Activated CD4-positive, CD25-positive, alpha-beta regulatory T cell treated with anti-CD3 and anti-CD28 coated beads, Interleukin-2, amount 50 U/mL, for 72 hours (primary cell): ENCODE data around the gene ABCG1.
"Not testable (repeated sequence)": the region's sequence is repeated elsewhere in the genome, so short reads cannot be mapped to it uniquely, and the experiment has no call there.

Experiments
- DNase-seq: peaks from one replicate; pipeline ENCODE4 v3.0.0; 2021

ABCG1 gene

DNA sequence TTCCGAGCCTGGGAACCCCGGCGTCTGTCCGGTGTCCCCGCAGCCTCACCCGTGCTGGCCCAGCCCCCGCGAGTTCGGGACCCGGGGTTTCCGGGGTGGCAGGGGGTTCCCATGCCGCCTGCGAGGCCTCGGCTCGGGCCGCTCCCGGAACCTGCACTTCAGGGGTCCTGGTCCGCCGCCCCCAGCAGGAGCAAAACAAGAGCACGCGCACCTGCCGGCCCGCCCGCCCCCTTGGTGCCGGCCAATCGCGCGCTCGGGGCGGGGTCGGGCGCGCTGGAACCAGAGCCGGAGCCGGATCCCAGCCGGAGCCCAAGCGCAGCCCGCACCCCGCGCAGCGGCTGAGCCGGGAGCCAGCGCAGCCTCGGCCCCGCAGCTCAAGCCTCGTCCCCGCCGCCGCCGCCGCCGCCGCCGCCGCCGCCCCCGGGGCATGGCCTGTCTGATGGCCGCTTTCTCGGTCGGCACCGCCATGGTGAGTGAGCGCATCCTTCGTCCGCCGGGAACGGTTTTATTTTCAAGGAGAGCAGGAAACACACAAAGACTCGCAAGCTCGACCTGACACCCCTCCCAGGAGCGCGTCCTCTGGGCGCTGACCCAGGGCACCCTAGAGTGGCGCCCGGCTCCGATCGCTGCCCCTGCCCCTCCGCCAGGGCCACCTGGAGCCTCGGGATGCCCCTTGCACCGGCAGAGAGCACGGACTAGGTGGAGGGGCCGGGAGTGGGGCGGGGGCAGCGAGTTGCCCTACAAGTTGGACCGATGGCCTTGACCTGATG is at the start of gene ABCG1:
ABCG1 (plus strand) TSS at position 305 of the 770 bp plus-strand sequence; CDS start at position 428, 123 bp downstream.
- peak; percentile 51 for DNase-seq

DNA sequence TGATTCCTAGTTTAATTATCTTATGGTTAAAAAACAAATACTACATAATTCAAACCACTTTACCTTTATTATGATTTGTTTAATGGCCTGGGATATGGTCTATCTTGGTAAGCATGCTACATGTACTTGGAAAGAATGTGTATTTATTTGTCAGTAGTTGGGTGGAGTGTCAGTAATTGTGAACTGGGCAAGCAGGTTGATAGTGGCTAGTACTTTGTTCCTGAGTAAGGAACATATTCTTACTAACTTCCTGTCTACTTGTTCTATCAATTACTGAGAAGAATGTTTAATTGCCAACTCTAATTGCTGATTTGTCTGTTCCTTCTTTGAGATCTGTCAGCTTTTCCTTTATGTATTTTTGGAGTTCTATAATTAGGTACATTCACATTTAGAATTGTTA is 49.2 kb upstream of the ABCG1 start:
- no peak for DNase-seq

- peak; percentile 9 for DNase-seq
These were observed 47.6 kb upstream of the ABCG1 start for GRCh38 chr21:42171091-42172053.

DNA sequence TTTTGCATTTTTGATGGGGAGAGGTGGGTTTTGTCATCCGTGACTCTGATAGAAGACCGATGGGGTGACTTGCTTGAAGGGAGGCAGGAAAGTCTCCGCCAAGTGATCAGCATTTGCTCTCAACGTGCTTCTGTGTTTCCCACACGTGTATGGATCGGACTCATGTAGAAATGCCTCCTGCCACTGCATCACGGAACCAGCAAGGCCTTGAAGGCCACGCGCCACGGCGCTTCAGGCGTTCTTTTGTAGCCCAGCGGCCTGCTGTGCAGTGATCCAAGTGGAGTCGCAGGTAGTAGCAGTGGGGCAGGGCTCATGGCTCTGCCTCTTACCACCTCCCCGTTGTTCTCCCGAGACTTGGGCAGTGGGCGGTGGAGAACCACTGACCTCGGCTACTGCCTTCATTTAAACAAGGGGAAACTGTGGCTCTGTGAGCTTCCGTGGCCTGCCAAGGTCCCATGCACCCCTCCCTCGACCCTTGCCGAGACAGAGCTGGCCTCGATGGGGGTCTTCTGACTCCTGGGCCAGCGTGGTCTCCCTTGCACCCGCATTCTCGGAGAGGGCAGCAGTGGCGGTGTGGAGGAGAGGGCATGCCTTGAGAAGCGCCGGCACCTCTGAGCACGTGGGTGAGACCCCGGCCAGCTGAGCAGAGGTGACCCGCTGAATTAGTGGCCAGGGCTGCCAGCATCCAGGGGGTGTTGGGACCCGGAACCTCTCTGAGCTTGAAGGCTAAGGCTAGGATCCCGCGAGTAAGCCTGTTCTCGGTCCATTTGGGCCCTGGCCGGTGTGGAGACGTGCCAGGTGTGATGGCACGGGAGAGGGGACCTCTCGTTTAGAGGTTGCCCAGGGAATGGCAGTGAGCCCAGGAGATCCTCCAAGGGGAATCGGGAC is 46.1 kb upstream of the ABCG1 start:
- peak; percentile 25 for DNase-seq

DNA sequence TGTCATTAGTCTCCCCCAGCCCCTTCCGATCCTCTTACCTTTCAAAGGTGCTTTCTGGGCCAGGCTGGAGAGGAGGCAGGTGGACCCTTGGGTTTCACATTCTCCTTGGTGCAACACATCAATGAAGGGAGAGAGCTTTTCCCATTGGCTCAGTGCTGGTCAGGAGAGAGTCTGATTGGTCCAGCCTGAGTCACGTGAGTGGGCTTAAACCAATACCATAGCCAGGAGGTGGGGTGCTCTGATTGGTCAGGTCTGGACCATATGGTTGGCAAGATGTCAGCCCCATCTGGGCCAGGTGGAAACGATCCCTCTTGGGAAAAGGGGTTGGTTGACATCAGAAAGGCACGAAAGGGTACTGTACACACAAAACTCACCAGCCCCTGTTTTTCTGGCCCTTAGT is 44.8 kb upstream of the ABCG1 start:
- peak; percentile 33 for DNase-seq

DNA sequence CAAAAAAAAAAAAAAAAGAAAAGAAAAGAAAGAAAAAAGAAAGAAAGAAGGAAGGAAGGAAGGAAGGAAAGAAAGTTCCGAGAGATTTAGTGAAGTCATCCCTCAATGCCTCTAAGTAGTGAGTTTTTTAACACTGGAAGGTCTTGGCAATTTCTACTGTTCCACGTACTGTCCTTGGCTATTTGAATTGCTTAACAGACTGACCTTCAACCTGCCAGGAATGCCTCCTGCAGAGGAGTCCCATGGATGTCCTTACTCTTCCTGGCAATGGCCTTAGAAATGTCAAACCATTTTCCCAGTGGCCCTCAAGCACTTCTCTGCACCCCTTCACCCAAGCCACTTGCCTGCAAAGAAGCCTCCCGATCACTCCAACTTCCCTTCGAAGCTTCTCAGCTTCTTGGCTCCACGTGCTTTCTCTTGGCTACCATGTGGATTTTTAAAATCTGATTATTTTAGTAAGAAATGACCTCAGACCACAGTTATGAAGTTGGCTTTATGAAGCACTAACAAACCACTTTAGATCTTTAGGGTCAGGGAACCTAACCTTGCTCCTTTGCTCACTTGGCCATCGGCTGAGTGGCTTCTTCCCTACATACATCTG is 43.7 kb upstream of the ABCG1 start:
- no peak for DNase-seq

- no peak for DNase-seq
These were observed 42.1 kb upstream of the ABCG1 start for GRCh38 chr21:42176859-42177258.

GRCh38 chr21:42179316-42179715 is 39.6 kb upstream of the ABCG1 start:
- DNase-seq: no peak

DNA sequence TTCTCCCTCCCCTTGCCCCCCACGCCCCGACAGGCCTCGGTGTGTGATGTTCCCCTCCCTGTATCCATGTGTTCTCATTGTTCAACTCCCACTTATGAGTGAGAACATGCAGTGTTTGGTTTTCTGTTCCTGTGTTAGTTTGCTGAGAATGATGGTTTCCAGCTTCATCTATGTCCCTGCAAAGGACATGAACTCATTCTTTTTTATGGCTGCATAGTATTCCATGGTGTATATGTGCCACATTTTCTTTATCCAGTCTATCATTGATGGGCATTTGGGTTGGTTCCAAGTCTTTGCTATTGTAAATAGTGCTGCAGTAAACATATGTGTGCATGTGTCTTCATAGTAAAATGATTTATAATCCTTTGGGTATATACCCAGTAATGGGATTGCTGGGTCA is 38.9 kb upstream of the ABCG1 start:
- not testable (repeated sequence) for DNase-seq

DNA sequence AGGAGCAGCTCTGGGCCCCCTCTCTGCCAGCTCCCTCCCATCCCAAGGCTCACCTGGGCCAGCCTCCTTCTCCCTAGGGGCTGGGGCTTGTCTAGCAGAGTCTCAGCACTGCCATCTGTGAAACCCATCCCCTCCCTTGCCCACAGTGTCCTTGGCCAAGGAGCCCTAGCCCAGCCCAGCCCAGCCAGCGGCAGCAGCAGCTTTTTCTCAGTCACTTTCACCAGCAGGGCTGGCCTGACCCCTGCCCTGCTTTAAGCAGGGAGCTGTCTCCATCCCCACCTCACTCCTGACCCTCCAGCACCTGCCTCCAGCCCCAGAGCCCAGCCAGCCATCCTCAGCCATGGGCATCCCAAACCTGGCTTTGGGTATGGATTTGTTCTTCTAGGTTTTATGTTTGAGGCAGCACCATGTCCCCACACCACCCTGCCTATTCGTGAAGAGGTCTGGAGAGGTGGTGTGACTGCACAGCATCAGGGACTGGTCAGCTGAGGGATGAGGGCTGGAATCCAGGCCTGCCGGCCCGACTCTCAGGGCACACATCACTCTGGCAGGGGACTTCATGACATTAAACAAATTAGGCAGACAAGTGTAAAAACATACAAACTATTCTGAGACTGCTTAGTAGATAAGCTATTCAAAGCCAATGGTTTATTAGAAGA is 36.1 kb upstream of the ABCG1 start:
- DNase-seq: no peak

GRCh38 chr21:42183374-42184266 is 35.3 kb upstream of the ABCG1 start:
- no peak for DNase-seq

DNA sequence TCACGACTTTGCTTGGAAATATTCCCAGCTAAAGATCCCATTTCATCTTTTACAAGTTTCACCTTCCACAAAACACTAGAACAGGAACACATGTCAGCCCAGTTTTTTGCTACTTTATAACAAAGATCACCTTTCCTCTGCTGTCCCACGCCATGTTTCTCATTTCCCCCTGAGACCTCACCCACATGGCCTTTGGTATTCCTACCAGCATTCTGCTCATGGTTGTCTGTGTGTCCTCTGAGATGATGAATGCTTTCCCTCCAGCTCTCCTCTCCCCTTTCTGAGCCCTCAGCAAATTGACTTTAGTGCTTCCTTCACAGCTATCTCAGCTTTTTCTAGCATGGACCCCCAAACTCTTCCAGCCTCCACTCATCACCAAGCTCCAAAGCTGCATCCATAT is 32.3 kb upstream of the ABCG1 start:
- no peak for DNase-seq

GRCh38 chr21:42187976-42188653 is 30.8 kb upstream of the ABCG1 start:
- DNase-seq: peak; percentile 59

DNA sequence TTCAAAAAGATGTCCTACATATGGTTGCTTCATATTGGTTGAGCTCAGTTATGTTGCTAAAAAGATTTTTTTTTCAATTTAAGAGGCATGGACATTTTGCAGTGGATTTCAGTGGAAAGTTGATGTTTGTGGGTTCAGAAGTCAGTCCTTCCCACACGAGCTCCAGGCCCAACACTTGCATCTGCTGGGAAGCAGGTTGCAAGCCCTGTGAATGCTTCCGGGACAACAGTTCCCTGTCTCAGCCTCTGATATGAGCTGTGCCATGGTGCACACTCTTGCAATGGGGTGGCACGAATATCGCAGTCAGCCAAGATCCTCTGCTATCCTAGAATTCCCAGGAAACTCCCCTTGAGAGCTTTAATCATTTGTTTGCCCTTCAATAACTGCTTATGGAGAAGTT is 30.3 kb upstream of the ABCG1 start:
- DNase-seq: no peak

DNA sequence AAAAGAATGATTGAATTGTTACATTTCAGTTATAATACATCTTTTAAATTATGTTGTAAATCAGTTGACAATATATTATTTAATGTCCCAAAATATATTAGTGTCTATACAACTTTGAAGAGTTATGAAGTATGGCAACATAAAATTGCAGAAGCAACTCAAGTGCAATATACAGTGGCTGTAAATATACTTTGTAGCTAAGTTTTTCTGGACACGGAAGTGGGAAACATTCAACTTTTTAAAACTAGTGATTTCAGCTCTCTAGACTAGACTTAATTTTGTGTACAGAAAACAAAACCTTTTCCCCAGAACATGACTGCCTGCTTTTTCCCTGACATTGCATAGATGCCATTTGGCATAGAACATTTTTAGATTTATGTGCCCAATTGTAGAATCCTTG is 29.5 kb upstream of the ABCG1 start:
- no peak for DNase-seq

GRCh38 chr21:42189860-42190485 is 29.0 kb upstream of the ABCG1 start:
- DNase-seq: no peak

- DNase-seq: no peak
These were observed 28.5 kb upstream of the ABCG1 start for GRCh38 chr21:42190486-42190863.

GRCh38 chr21:42191064-42191463 is 27.9 kb upstream of the ABCG1 start:
- DNase-seq: no peak

DNA sequence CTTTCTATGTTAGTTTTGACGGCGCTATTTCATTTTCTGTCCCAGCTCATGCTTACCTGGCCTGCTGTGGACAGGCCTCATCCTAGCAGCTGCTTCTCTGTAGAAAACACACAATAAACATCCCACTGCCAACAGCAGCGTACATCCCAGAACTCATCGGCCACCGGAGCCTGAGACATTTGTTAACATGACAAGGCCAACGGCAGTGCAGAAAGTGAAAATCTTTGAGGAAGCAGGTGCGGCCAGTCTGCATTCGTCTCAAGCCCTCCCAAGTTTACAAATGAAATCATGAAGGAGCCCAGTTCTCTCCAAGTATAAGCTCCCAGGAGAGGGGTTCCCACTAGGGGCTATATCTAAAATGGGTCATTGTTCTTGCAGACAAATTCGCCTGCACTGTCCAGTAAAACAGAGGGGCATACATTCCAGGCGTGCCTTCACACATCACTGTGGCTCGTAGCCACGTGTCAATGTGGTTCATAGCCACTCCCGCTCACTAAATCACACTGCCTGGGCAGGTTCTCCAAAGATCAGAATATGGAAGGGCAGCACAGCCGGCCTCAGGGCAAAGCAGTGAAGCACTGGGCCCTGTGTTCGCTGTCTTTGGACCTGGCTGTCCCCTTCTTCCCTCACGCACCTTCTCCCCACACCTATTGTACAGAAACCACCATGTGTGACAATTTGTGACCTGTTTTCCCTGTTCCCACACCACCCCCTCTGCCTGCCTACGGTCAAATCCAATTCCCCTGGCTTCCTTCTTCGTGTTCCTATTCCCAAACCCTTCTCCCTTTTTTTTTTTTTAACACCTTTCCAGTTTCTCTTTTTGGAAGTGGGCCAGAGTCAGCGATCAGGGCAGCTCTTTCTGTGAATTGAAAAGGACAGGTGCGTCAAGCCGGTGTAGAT is 27.0 kb upstream of the ABCG1 start:
- no peak for DNase-seq
